Gastroesophageal sphincter (tissue), 4 donors: ENCODE data around the gene TRIM45. TPM values are rescaled to one million over a fixed set of nuclear protein-coding genes. Genes with fewer than 3 reads are reported as not detected.

Experiments
- ATAC-seq: fragments of 150-250 bp; one replicate; pipeline ENCODE4 v1.9.1; 2016; ENCODE audit warnings: mild to moderate bottlenecking, moderate library complexity
- H3K27ac ChIP-seq, 4 donors: fragments of 200-600 bp; sonication (generic) in 3 of 4; 1 replicate in 3 of 4; 2 replicates in 1 of 4; pipeline ENCODE4 v1.5.1; 2016 to 2019
- H3K27me3 ChIP-seq: fragments of 200-600 bp; sonication (generic); one replicate; pipeline ENCODE4 v1.5.1; 2019
- H3K36me3 ChIP-seq, 2 donors: fragments of 200-600 bp; sonication (generic); one replicate each; pipeline ENCODE4 v1.5.1; 2019; ENCODE audit warnings: control low read depth in 1 of 2
- H3K4me1 ChIP-seq, 3 donors: fragments of 200-600 bp; sonication (generic); 1 replicate in 2 of 3; 2 replicates in 1 of 3; pipeline ENCODE4 v1.5.1; 2016 to 2019; ENCODE audit warnings: control low read depth in 2 of 3
- H3K4me3 ChIP-seq, 2 donors: fragments of 200-600 bp; sonication (generic); one replicate each; pipeline ENCODE4 v1.5.1; 2019; ENCODE audit warnings: mild to moderate bottlenecking in 1 of 2, moderate library complexity in 1 of 2
- H3K9me3 ChIP-seq, 3 donors: fragments of 200-600 bp; sonication (generic); one replicate each; pipeline ENCODE4 v1.5.1; 2017 to 2019; ENCODE audit warnings: control low read depth in 2 of 3
- EP300 ChIP-seq: sonication (generic); formaldehyde crosslinking; IDR thresholded peaks from one replicate; pipeline ENCODE4 v1.6.1; 2017; ENCODE audit warnings: antibody characterized with exemption, mild to moderate bottlenecking
- POLR2A ChIP-seq, 2 donors: fragments of 450-650 bp; IDR thresholded peaks; one replicate each; pipeline ENCODE4 v1.6.1; 2017; ENCODE audit warnings: antibody characterized with exemption in 2 of 2, mild to moderate bottlenecking in 2 of 2, moderate library complexity in 1 of 2
- POLR2AphosphoS5 ChIP-seq: sonication (generic); formaldehyde crosslinking; IDR thresholded peaks from one replicate; pipeline ENCODE4 v1.6.1; 2017; ENCODE audit warnings: antibody characterized with exemption
- WGBS, 2 donors: methylation state at CpG; one replicate each; pipeline ENCODE4 v1.1.5; 2018; ENCODE audit warnings: low coverage in 1 of 2; 5-methylcytosine and 5-hydroxymethylcytosine counted together
- total RNA-seq, 4 donors: library from RNA; depleted of rRNA; stranded (reverse); fragments of >200 nt; gene quantifications; one replicate each; pipeline ENCODE4 v1.1.0, GENCODE V29; 2016
- TF ChIP-seq, protein P1 (sequence below), 4 experiments: fragments of 200-600 bp in 2 of 4; fragments of 450-650 bp in 2 of 4; sonication (generic) in 1 of 4; IDR thresholded peaks; one replicate each; pipeline ENCODE4 v1.5.1; 2017 to 2019; ENCODE audit warnings: antibody characterized with exemption in 4 of 4, mild to moderate bottlenecking in 2 of 4, moderate library complexity in 2 of 4

The TRIM45 gene
- total RNA-seq, 4 donors from 2014 or later: 1.3 to 5.1 (median 3.1) TPM

DNA sequence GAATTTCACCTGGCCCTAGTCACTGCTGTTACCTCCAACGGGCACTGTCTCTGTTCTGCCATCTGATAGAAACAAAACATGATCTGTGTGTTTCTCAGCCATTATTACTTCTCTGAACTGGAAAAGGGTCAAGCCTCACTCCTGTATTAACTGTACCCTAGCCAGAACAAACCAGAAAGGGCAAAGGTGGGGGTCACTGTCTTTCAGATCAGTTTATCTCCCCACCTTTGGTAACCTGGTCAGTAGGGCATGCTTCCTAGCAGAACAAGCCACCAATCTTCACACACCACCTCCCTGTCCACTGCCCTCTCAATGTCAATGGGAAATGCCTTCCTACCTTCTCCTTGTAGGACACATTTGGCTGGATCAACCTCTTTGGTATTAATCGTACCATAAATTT is 3.9 kb downstream of the TRIM45 start:
- no peaks in the 10 kb centered on the region for H3K27me3 ChIP-seq
- peaks cover 0 to 41% of the 10 kb centered on the region in 2 donors for H3K36me3 ChIP-seq
- H3K27ac ChIP-seq: no peak overlapping the region
- WGBS, 2 donors: 85 to 100% methylated on average over 1 to 2 of the region's 2 CpGs
- no peak overlapping the region for H3K4me3 ChIP-seq
- peaks cover 0 to 19% (median 4%) of the 10 kb centered on the region in 3 donors for H3K4me1 ChIP-seq
- no peak for ATAC-seq
- H3K9me3 ChIP-seq: no peaks in the 10 kb centered on the region
- TF ChIP-seq, protein P1, sequence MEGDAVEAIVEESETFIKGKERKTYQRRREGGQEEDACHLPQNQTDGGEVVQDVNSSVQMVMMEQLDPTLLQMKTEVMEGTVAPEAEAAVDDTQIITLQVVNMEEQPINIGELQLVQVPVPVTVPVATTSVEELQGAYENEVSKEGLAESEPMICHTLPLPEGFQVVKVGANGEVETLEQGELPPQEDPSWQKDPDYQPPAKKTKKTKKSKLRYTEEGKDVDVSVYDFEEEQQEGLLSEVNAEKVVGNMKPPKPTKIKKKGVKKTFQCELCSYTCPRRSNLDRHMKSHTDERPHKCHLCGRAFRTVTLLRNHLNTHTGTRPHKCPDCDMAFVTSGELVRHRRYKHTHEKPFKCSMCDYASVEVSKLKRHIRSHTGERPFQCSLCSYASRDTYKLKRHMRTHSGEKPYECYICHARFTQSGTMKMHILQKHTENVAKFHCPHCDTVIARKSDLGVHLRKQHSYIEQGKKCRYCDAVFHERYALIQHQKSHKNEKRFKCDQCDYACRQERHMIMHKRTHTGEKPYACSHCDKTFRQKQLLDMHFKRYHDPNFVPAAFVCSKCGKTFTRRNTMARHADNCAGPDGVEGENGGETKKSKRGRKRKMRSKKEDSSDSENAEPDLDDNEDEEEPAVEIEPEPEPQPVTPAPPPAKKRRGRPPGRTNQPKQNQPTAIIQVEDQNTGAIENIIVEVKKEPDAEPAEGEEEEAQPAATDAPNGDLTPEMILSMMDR (IDR thresholded peaks at IDR 0.05): no peak
- TF ChIP-seq POLR2AphosphoS5: no peak
- no peak for TF ChIP-seq EP300
- no peak for TF ChIP-seq POLR2A (IDR thresholded peaks at IDR 0.05)

DNA sequence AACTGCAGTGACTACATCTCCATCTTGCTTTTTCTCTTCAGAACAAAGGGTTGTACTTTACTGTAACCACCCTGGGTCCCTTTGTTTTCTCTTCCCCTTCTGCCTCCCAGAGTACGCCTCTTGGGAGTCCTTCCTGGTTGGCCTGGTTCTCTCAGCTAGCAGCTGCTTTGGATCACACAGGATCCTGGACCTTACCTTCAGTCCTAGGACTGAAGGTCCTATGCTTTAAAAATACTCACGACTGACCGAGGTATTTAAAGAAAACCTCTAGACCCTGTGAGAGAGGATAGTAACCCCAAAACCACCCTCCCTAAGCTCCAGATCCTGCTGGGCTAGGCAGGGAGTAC is 4.8 kb downstream of the TRIM45 start:
- Histone ChIP-seq H3K36me3 (peaks cover 0 to 50% of the 10 kb centered on the region in 2 donors), H3K9me3 (no peaks in the 10 kb centered on the region), H3K4me3 (no peak overlapping the region), H3K4me1 (peaks cover 0 to 13% (median 4%) of the 10 kb centered on the region in 3 donors), H3K27ac (no peak overlapping the region), H3K27me3 (no peaks in the 10 kb centered on the region)
- TF ChIP-seq EP300 (no peak), POLR2A (IDR thresholded peaks at IDR 0.05) (no peak), POLR2AphosphoS5 (no peak)
- TF ChIP-seq, protein P1 (IDR thresholded peaks at IDR 0.05): no peak
- ATAC-seq: no peak
- 86% methylated on average over 1 of the region's 3 CpGs; no CpG with 5 or more reads in 1 of the 2 donors for WGBS, 2 donors

DNA sequence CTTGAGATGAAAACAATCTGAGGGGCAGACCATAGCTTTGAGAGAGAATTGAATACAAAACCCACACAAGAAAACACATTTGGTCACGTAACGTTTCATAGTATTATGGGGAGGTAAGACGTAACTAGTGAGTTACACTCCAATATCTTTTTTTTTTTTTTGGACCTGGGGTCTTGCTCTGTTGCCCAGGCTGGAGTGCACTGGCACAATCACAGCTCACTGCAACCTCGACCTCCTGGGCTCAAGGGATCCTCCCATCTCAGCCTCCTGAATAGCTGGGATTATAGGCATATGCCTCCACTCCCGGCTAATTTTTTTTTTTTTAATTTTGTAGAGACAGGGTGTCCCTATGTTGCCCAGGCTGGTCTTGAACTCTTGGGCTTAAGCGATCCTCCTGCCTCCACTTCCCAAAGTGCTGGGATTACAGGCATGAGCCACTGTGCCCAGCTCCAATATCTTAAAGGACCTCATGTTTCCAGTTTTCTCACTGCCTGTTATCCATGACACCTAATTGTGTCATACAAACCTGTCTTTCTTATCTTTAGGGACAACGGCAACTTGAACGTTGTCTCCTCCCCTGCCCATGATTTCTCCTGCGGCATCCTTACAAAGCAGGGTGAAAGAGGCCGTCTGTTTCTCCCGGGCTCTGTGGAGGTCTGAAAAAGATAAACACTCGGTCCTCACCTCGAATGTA is 5.3 kb downstream of the TRIM45 start:
- H3K4me3 ChIP-seq: no peak overlapping the region
- H3K4me1 ChIP-seq: peaks cover 0 to 13% (median 4%) of the 10 kb centered on the region in 3 donors
- H3K9me3 ChIP-seq: no peaks in the 10 kb centered on the region
- no peak for TF ChIP-seq POLR2AphosphoS5
- no peak for TF ChIP-seq EP300
- TF ChIP-seq, protein P1 (IDR thresholded peaks at IDR 0.05): no peak
- TF ChIP-seq POLR2A (IDR thresholded peaks at IDR 0.05): no peak
- H3K27ac ChIP-seq: no peak overlapping the region
- no peak for ATAC-seq
- 72 to 86% methylated on average over 10 to 13 of the region's 13 CpGs for WGBS, 2 donors
- H3K27me3 ChIP-seq: no peaks in the 10 kb centered on the region
- peaks cover 0 to 55% of the 10 kb centered on the region in 2 donors for H3K36me3 ChIP-seq

DNA sequence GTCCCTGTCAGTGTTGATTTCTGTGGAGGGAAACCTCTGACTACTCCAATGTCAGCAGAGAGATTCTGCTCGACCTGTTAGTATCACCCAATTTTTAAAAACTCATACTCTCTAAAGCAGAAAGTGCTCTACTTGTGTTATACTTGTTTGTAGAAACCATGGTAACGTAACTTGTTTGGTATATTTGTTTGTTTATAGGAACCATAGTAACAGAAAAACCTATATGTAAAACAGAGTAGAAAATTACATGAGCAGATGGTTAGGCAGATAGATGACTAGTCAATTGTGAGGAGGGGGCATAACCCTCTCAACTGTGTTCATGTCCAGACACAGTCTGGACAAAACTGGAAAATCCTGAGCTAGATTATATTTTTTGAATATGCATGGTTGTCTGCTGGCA is 6.7 kb downstream of the TRIM45 start:
- TF ChIP-seq EP300 (no peak), POLR2A (IDR thresholded peaks at IDR 0.05) (no peak), POLR2AphosphoS5 (no peak)
- TF ChIP-seq, protein P1 (IDR thresholded peaks at IDR 0.05): no peak
- 92 to 100% methylated on average over 1 to 2 of the region's 2 CpGs for WGBS, 2 donors
- no peak for ATAC-seq
- no peak overlapping the region for H3K27ac ChIP-seq
- no peaks in the 10 kb centered on the region for H3K27me3 ChIP-seq
- no peaks in the 10 kb centered on the region for H3K4me1 ChIP-seq
- H3K36me3 ChIP-seq: peaks cover 0 to 69% of the 10 kb centered on the region in 2 donors
- no peak overlapping the region for H3K4me3 ChIP-seq
- H3K9me3 ChIP-seq: no peaks in the 10 kb centered on the region

DNA sequence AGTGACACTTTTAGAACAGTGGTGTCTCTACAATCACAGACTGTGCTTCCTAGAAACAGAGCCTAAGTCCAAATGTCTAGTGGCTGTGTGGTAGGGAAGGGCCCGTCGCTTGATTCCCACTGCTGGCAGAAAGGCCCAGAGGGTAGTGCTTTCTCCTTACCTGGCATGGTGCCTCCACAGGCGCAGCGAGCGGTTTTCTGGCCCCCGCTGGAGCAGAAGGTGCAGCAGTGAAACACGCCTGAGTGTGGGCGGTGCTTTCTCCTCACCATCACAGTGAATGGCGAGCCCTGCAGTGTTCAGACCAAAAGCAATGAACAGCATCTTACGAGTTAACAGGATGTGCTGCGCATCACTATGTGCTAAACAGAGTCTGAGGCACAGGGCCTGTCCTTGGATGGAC is 8.3 kb downstream of the TRIM45 start:
- Histone ChIP-seq H3K9me3 (no peaks in the 10 kb centered on the region), H3K27me3 (no peaks in the 10 kb centered on the region), H3K4me1 (no peaks in the 10 kb centered on the region), H3K4me3 (no peak overlapping the region), H3K36me3 (peaks cover 0 to 81% of the 10 kb centered on the region in 2 donors), H3K27ac (no peak overlapping the region)
- TF ChIP-seq, protein P1 (IDR thresholded peaks at IDR 0.05): no peak
- no peak for TF ChIP-seq POLR2AphosphoS5
- TF ChIP-seq POLR2A (IDR thresholded peaks at IDR 0.05): no peak
- no peak for ATAC-seq
- WGBS, 2 donors: 94 to 100% methylated on average over 2 to 3 of the region's 11 CpGs
